Muscle layer of duodenum (tissue), 2 donors: ENCODE measurements around the gene AOC3.

Experiments
- H3K27ac ChIP-seq: one replicate; pipeline ENCODE4 v1.7.0; 2013; ENCODE audit warnings: mild to moderate bottlenecking, low read length
- H3K27me3 ChIP-seq: one replicate; pipeline ENCODE4 v1.7.0; 2013; ENCODE audit warnings: low read depth, mild to moderate bottlenecking, control low read depth, low read length
- H3K36me3 ChIP-seq, 2 donors: one replicate each; pipeline ENCODE4 v1.7.0; 2013; ENCODE audit warnings: low read length in 2 of 2, control low read depth in 1 of 2, mild to moderate bottlenecking in 1 of 2; ENCODE audit not compliant: insufficient read depth in 2 of 2, control insufficient read depth in 1 of 2
- H3K4me1 ChIP-seq, 2 donors: one replicate each; pipeline ENCODE4 v1.7.0; 2013; ENCODE audit warnings: low read length in 2 of 2, mild to moderate bottlenecking in 2 of 2, control low read depth in 1 of 2, moderate library complexity in 1 of 2; ENCODE audit not compliant: insufficient read depth in 2 of 2, control insufficient read depth in 1 of 2
- H3K4me3 ChIP-seq, 2 donors: one replicate each; pipeline ENCODE4 v1.7.0; 2013; ENCODE audit warnings: low read length in 2 of 2, low read depth in 1 of 2, mild to moderate bottlenecking in 1 of 2
- H3K9me3 ChIP-seq, 2 donors: one replicate each; pipeline ENCODE4 v1.7.0; 2013; ENCODE audit warnings: low read length in 2 of 2, control low read depth in 1 of 2, mild to moderate bottlenecking in 1 of 2; ENCODE audit not compliant: control insufficient read depth in 1 of 2
- donor health status: healthy.

Gene AOC3

DNA sequence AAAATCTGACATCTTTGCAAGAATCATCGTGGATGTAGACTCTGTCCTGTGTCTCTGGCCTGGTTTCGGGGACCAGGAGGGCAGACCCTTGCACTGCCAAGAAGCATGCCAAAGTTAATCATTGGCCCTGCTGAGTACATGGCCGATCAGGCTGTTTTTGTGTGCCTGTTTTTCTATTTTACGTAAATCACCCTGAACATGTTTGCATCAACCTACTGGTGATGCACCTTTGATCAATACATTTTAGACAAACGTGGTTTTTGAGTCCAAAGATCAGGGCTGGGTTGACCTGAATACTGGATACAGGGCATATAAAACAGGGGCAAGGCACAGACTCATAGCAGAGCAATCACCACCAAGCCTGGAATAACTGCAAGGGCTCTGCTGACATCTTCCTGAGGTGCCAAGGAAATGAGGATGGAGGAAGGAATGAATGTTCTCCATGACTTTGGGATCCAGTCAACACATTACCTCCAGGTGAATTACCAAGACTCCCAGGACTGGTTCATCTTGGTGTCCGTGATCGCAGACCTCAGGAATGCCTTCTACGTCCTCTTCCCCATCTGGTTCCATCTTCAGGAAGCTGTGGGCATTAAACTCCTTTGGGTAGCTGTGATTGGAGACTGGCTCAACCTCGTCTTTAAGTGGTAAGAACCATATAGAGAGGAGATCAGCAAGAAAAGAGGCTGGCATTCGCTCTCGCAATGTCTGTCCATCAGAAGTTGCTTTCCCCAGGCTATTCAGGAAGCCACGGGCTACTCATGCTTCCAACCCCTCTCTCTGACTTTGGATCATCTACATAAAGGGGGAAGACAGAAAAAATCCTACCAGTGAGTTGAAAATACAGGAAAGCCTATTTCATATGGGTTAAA lies 49.7 kb downstream of the AOC3 start, which contains the start of gene G6PC1:
G6PC1 (plus strand) TSS at position 340 of the 872 bp plus-strand sequence; CDS start at position 418, 78 bp downstream.
- no peak within 1 kb of the TSS for H3K27ac ChIP-seq

DNA sequence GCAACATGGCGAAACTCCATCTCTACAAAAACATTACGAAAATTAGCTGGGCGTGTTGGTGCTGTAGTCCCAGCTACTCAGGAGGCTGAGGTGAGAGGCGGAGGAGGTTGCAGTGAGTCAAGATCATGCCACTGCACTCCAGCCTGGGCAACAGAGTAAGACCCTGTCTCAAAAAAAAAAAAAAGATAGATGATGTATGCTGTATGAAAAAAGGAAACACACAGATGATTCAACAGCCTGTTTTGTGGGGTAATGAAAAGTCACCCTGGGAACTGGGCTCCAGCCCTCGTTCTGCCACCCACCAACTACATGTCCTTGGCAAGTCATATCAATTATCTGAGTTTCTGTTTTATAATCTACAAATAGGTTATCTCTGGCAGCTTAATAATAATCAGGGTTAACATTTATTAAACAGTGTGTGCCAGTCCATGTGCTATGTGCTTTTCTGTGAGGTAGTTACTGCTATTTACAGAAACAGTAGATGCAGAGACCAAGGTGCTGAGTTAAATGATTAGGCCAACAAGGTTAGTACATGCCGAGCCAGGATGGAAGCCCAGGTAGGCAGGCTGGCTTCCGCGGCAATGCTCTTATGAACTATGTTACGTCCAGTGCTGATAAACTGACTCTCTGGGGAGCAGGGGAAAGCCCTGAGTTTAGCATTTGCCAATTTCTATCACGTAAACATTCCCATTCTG lies 50.7 kb downstream of the AOC3 start:
- H3K27me3 ChIP-seq: no peaks in the 10 kb centered on the region
- no peaks in the 10 kb centered on the region for H3K9me3 ChIP-seq
- no peaks in the 10 kb centered on the region for H3K36me3 ChIP-seq
- H3K4me3 ChIP-seq: no peak overlapping the region
- H3K27ac ChIP-seq: no peak overlapping the region
- H3K4me1 ChIP-seq: no peaks in the 10 kb centered on the region

More for the DNA sequence above, 49.7 kb downstream of the AOC3 start, which contains the start of gene G6PC1:
- H3K36me3 ChIP-seq: no peaks in the 10 kb centered on the region
- H3K4me3 ChIP-seq: no peak within 1 kb of the TSS
- H3K9me3 ChIP-seq: no peaks in the 10 kb centered on the region
- no peaks in the 10 kb centered on the region for H3K27me3 ChIP-seq
- no peaks in the 10 kb centered on the region for H3K4me1 ChIP-seq

DNA sequence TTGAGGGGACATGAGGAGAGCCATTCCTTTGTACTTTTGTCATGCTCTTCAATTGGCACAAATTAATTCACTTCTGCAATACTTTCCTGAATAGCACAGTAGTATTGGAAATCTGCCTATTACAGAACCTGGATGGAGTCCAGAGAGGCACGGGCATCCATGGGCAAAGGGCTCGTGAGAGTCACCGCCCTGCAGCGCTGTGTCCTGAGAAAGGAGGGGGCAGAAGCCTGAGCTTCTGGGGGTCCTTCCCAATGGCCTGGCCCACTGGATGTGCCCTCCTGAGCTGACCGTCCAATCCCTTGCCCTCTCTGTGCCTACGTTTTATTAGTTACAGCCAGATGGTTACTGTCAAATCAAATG lies 53.1 kb downstream of the AOC3 start:
- H3K9me3 ChIP-seq: no peaks in the 10 kb centered on the region

DNA sequence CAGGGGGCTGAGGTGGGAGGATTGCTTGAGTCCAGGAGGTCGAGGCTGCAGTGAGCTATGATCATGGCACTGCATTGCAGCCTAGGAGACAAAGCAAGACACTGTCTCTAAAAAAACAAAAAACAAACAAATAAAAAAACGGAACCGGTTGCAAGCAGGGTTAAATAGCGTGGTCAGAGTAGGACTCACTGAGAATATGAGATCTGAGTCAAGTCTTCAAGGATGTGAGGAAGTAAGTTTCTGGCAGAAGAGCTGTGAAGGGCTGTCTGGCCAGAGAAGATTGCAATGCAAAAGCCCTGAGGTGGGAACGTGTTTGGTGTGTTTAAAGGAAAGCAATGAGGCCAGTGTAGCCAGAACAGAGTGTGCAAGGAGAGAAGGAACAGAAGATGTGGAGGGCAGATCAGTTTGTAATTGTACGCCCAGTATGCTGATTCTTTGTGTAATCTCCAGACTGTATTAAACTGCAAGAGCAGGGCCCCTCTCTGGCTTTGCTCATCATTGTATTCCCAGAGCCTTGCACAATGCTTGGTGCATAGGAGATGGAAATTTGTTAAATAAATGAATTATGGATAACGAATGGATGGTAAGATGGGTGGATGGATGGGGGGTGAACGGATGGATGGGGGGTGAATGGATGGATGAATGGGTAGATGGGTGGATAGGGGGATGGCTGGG lies 55.9 kb downstream of the AOC3 start:
- no peaks in the 10 kb centered on the region for H3K27me3 ChIP-seq
- H3K4me1 ChIP-seq: no peaks in the 10 kb centered on the region
- H3K9me3 ChIP-seq: no peaks in the 10 kb centered on the region
- H3K4me3 ChIP-seq: no peak overlapping the region
- H3K36me3 ChIP-seq: no peaks in the 10 kb centered on the region
- no peak overlapping the region for H3K27ac ChIP-seq

More for the DNA sequence above, 53.1 kb downstream of the AOC3 start:
- no peak overlapping the region for H3K27ac ChIP-seq
- no peaks in the 10 kb centered on the region for H3K4me1 ChIP-seq
- no peaks in the 10 kb centered on the region for H3K36me3 ChIP-seq
- H3K4me3 ChIP-seq: no peak overlapping the region
- H3K27me3 ChIP-seq: no peaks in the 10 kb centered on the region
